ENCODE results near the gene ADCY9. TPM values are rescaled to one million over a fixed set of nuclear protein-coding genes. Genes with fewer than 3 reads are reported as not detected.

Gene ADCY9
- total RNA-seq, 1 experiment from 2014 or later: 4.7 TPM

- H3K4me2 ChIP-seq (ENCODE audit: insufficient read depth, insufficient read length, low read length): no peak overlapping the region
- H2BK15ac ChIP-seq (ENCODE audit: low read depth, low read length): no peak overlapping the region
- WGBS (ENCODE audit: extremely low coverage, insufficient read length, low lambda C conversion rate): no CpG with 5 or more reads among the region's 7 CpGs
- Mint-ChIP-seq H3K27ac (no peak overlapping the region), H3K4me1 (peaks cover 17 to 25% of the 10 kb centered on the region in 2 experiments), H3K36me3 (ENCODE audit: insufficient read depth in 1 of 3, low read depth in 3 of 3) (no peaks in the 10 kb centered on the region), H3K9me3 (no peaks in the 10 kb centered on the region; a peak in 1 of 5 replicates), H3K4me3 (no peak overlapping the region), H3K27me3 (ENCODE audit: low read depth) (no peaks in the 10 kb centered on the region)
- H3K27me3 ChIP-seq (ENCODE audit: insufficient read depth, low read length): no peaks in the 10 kb centered on the region
- H3T11ph ChIP-seq (ENCODE audit: low read length): no peak overlapping the region
- H2BK20ac ChIP-seq (ENCODE audit: low read depth, low read length, poor library complexity, severe bottlenecking): no peak overlapping the region
- no peaks in the 10 kb centered on the region for H3K79me1 ChIP-seq (ENCODE audit: insufficient read depth, low read depth, low read length, poor library complexity, severe bottlenecking)
- no peak overlapping the region for H2BK5ac ChIP-seq (ENCODE audit: insufficient read length, low read length)
- H3K27ac ChIP-seq (ENCODE audit: insufficient read length, low read depth, low read length): no peak overlapping the region
- H4K20me1 ChIP-seq (ENCODE audit: control insufficient read depth, insufficient read depth, insufficient read length): peaks cover 3% of the 10 kb centered on the region
- H2BK12ac ChIP-seq (ENCODE audit: insufficient read length, low read depth, low read length): no peak overlapping the region
- H3K9ac ChIP-seq (ENCODE audit: extremely low read depth, insufficient read length, low read length): no peak overlapping the region
- no peaks in the 10 kb centered on the region for H3K9me3 ChIP-seq (ENCODE audit: control insufficient read depth, low read depth, low read length)
- no peak overlapping the region for H3K14ac ChIP-seq (ENCODE audit: insufficient read depth, low read length)
- no peak overlapping the region for H4K91ac ChIP-seq (ENCODE audit: insufficient read length, low read depth, low read length)
- no peak overlapping the region for H2BK120ac ChIP-seq (ENCODE audit: low read depth, low read length, poor library complexity, severe bottlenecking)
- no peak overlapping the region for H4K8ac ChIP-seq (replicated peaks; ENCODE audit: insufficient read length, low read depth, low read length)
- H4K5ac ChIP-seq (ENCODE audit: insufficient read length, low read depth, low read length): no peak overlapping the region
- H3K56ac ChIP-seq (ENCODE audit: insufficient read length, low read depth, low read length): no peak overlapping the region
- no peak overlapping the region for H3K4ac ChIP-seq (ENCODE audit: low read depth, low read length)
- H3K23ac ChIP-seq (ENCODE audit: insufficient read length, low read depth, low read length): no peak overlapping the region
- TF ChIP-seq CTCF (conservative IDR thresholded peaks at IDR 0.05): no peak
- H3K18ac ChIP-seq (ENCODE audit: insufficient read length, low read depth, low read length): no peak overlapping the region
- H3K4me1 ChIP-seq (ENCODE audit: insufficient read depth, low read length): peaks cover 8% of the 10 kb centered on the region; the same call in 1 of the 2 replicates
- H2AFZ ChIP-seq (ENCODE audit: low read length): no peak overlapping the region
- H3K79me2 ChIP-seq (ENCODE audit: insufficient read depth, low read length): no peaks in the 10 kb centered on the region
- no peaks in the 10 kb centered on the region for H3K23me2 ChIP-seq (ENCODE audit: insufficient read length, low read depth, low read length, poor library complexity, severe bottlenecking)
- no peak for DNase-seq
- H2AK5ac ChIP-seq (ENCODE audit: insufficient read length, low read length): no peak overlapping the region
These were observed 112.0 kb downstream of the ADCY9 start for GRCh38 chr16:4004206-4004605.

Data from H9 (cell line).